Iris pigment epithelial cell (primary cell): ENCODE data around the gene TGM1.

Source experiments
- DNase-seq: peaks from one replicate; pipeline ENCODE4 v3.0.0-alpha.2; 2011; ENCODE audit warnings: low read depth

The TGM1 gene

DNA sequence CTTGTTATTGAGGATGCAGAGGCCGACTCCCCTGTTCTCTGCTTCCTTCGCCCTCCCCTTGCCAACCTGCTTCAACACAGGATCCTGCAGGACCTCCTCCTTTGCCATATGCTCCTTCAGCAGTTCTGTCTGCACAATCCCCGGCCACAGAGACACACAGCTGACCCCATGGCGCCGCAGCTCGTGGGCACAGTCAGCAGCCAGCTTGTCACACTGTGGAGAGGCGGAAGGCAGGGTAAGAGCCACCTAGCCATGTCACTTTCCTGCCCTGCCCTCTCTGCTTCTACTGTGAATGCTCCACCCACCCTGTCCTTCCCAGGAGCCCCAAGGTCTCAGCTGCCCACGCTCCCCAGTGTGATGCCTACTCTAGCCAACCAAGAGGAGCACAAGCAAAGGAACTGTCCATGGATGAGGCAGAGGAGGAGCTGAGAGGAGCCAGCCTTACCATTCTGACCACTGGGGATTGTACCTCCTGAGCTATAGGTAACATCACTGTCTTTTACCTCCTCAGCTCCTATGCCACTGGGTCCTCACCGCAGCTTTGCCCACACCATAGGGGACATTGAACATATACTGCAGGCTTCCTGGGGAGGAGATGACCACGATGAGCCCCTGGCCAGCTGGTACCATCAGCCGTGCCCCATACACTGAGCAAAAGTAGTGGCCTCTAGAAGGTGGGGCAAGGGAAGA is 29.3 kb upstream of the TGM1 start:
- no peak for DNase-seq

GRCh38 chr14:24291446-24292117 is 28.6 kb upstream of the TGM1 start:
- no peak for DNase-seq

DNA sequence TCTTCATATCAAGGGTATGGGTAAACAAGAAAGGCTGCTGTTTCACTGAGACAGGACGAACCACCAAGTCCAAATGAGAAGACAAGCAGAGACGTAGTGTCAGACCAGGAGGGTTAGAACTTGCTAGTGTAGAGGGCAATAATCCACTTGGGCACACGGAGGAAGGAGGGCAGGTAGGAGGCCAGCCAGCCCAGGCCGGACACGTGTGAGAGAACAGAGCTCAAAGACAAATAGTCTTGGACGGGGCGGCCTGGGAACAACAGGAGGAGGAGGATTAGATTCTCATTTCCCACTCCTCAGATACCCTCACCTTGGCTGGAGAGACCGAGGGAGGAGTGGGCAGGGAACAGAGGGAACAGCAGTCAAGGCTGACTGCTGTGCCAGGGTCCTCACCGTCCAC is 27.8 kb upstream of the TGM1 start:
- DNase-seq = no peak

DNA sequence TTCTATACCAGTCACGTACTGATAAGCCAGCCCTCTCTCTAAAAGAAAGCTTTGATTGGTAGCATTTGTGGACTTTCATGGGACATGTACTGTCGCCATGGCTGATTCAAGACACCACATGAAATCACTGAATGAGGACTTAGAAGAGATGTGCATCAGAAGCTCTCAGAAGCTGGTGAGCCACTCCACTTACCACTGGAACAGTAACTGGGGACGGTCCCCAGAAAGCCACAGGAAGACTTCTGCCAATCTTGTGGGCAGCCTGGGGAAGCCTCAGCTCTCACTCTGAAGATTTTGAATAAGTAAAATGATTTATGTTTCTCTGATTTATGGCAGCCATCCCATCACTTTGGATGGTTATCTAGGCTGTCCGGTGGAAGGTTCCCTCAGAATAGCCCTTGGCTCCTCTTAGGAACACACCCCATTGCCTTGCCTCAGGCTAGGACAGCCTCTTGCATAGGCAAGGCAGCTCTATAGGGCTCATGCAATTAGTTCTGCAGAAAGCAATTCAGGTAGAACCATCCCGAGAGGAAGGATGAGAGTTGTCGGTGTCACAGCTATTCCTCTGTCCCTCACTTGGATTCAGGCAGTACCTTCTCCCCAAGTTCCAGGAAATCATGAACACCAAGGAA is 26.8 kb upstream of the TGM1 start:
- DNase-seq = no peak

- no peak for DNase-seq
Measured at GRCh38 chr14:24286996-24287395, 24.0 kb upstream of the TGM1 start.

DNA sequence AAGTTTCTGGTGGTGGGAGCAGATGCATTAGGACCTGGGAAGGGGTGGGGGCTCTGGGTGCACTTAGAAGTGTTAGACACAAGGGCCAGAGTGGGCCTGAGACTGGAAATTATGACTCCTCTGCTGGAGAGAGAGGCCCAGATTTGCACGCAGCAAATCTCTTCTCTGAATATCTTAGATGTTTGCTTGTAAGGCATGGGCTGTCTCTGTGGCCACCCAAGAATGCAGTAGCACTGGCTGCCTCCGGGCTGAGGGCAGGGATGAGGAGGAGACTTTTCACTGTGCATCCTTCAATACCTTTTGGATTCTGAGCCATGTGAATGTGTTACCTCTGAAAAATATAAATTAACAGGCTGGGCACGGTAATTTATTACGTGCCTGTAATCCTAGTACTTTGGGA is 22.4 kb upstream of the TGM1 start:
- DNase-seq = no peak

- no peak for DNase-seq
Measured at GRCh38 chr14:24284501-24285035, 21.6 kb upstream of the TGM1 start.

GRCh38 chr14:24283796-24284460 is 21.0 kb upstream of the TGM1 start:
- DNase-seq = no peak

DNA sequence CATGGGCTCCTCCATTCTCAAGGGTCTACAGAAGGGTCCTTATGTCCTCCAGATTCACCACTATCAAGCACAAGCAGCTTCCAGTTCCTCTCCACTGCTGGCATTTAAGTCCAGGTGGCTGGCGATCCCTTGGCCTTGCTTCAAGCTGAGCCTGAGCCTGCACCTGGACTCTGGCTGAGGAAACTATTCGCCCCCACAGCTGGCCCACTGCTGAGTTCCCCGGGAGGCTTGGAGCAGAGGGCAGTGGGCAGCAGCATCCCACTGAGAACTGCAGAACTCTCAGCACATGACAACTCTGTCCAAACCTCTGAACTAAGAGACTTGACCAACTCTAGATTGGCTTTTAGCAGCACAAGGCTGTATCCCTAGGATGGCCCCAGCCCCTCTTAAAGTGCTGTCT is 19.8 kb upstream of the TGM1 start:
- no peak for DNase-seq

- DNase-seq = no peak
Measured at GRCh38 chr14:24281636-24282035, 18.7 kb upstream of the TGM1 start.

GRCh38 chr14:24280797-24281460 is 18.0 kb upstream of the TGM1 start:
- DNase-seq = no peak

DNA sequence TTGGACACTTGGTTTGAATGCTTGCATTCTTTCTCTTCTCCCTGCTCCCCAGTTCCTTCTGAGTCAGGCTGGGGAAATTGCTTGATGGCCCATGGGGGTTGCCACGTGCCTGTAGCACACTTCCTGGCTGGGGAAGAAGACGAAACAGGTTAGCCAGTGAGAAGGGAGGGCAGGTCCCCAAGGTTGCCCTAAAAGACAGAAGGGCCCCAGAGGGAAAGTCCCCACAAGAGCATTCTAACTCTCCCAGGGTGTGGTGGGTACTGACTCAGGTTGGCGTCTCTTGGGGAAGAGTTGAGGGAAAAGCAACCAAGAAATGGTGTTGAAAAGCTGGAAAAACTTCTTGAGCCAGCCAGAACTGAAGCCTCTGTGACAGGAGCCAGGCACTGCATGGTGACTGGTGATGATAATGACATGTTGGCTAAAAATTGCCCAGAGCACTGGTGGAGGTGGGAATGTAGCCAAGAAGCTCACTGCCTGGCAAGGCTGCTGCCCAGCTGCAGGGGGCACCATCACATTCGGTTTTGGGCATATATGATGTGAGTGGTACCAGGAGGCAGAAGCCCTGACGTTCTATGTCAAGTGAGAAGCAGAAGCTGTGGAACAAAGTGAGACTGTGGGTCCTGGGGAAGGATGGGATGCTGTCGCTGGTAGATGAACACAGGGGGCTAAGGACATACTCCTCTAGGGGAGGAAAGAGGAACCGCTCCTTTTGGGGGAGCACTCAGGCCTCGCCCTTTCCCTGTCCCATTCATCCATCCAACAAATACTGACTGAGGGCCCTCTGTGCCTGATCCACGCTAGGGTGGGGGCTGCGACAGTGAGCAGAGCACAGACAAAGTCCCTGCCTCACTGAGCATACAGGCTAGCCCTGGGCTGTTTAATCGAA is 16.6 kb upstream of the TGM1 start:
- no peak for DNase-seq

GRCh38 chr14:24278424-24278823 is 15.4 kb upstream of the TGM1 start:
- no peak for DNase-seq

DNA sequence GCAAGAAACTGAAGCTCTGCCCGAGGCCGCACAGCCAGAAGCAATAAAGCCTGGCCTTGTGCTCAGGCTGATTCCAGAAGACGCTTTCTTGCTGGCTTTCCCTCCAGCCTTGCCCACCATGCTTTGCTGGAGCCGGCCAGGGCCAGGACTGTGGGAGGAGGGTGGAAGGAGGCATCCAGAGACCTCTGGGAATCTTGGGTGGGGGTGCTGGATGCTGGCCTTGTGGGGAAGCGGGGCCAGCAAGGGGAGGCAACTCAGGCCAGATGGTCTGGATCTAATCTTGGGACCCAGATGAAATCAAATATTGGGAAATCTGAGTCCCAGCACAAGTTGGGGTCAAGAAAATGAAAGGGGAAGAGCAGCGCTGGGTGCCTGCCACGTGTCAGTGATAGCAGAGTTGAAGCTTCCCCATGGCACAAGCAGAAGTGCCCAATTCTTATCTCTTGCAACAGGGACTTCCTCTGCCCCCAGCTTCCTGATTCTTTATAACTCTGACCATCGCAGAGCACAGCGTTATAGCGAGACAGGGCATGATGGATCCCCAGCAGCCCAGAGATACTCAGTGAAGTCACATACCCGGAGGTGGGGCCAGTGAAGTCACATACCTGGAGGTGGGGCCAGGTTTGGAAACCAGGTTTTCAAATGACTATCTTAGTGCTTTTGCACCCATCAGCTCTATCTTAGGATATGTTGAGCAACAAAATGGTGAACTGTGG is 14.8 kb upstream of the TGM1 start:
- DNase-seq = no peak

GRCh38 chr14:24277071-24277470 is 14.1 kb upstream of the TGM1 start:
- DNase-seq = no peak

DNA sequence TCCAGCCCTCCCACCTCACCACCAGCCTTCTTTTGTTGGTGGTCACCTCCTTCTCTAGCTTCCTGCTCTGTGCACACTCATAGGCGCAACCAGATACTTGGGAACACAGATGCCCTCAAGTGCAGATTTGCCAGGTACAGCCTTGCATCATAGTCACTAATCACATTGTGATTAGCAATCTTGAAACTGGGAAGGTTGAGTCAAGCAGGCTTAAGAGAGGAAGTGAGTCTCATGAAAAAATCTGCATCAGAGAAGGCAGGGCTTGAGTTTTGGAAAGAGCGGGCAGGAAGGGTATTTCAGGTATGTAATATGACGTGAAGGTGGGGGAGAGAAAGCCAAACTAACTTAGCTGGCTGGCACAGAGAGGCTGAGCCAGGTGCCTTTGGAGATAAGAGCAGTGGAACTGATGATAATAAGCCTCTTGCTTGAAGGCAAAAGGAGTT is 11.1 kb upstream of the TGM1 start:
- peak; percentile 62 for DNase-seq

DNA sequence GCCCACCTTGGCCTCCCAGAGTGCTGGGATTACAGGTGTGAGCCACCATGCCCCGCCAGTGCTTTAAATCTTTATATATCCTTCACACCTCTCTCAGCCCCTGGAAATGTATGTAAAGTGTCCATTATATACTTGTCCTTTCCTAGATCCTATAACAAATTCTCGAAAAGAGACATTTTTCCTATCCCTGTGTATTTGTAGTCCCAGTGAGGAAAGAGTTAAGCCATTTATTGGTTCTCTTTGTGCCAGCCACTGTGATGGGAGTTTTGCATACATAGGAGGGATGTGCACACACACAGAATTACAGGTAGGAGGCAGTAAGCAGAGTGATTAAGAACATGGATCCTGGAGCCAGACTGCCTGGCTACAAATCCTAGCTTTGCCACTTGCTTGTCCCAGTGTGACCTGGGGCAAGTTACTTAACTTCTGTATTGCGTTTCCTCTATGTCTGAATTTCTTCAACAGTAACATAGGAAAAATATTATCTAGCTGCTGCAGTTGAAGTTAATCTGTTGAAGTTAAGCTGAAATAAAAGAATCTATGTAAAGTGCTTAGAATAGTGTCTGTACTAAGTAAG is 10.5 kb upstream of the TGM1 start:
- DNase-seq = no peak

DNA sequence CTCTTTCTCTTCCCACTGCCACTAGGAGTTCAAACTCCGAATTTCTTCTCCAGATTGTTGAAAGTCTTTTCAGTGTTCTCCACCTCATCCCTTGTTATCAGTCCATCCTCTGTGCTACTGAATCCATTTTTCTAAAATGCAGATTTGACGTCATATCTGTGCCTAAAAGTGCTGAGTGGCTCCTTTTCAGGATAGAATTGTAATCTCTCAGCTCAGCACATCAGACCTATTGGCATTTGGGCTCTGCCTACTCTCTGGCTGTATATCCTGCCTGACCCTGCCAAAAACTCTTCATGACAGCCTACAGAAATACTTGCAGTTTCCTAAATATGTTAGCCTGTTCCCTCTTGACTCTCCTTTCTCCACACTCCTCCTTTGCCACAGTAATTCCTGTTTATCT is 9.5 kb upstream of the TGM1 start:
- no peak for DNase-seq

DNA sequence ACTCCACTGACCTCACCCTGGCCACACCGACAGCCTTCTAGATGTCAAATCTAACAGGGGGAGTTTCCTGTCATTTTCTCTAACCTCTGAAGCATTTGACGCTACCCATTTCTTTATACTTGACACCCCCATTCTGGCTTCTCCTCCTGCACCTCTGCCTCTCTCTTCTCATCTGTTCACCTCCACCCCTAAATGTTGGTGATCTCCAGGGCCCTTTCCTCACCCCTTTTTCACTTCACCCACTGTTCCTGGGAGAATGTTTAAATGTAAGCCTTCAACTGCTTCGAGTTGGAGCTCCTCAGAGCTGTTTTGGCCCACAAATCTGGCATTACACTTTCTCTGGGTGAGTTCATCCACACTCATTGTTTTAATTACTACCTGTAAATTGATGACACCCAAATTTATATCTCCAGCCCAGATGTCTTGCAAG is 8.9 kb upstream of the TGM1 start:
- DNase-seq = no peak
